HG03039 (cell line): ENCODE data around the gene GMDS.

Experiments
- ATAC-seq: cut with Tn5 transposase; IDR thresholded peaks from one replicate; pipeline ENCODE4 v1.9.1; 2021; ENCODE audit warnings: mild to moderate bottlenecking, moderate library complexity; ENCODE audit not compliant: unreplicated experiment

The GMDS gene

GRCh38 chr6:1786455-1787453, 458.7 kb downstream of the GMDS start:
- no peak for ATAC-seq

GRCh38 chr6:1784422-1784884, 461.0 kb downstream of the GMDS start:
- ATAC-seq = no peak

- ATAC-seq = no peak
Observed at GRCh38 chr6:1781817-1782184, 463.6 kb downstream of the GMDS start.

- no peak for ATAC-seq
Observed at GRCh38 chr6:1781152-1781816, 464.1 kb downstream of the GMDS start.

- ATAC-seq = no peak
Observed at GRCh38 chr6:1780251-1780867, 465.0 kb downstream of the GMDS start.

- no peak for ATAC-seq
Observed at GRCh38 chr6:1778686-1779235, 466.6 kb downstream of the GMDS start.

GRCh38 chr6:1777921-1778685, 467.3 kb downstream of the GMDS start:
- ATAC-seq = no peak

- ATAC-seq = no peak
Observed at GRCh38 chr6:1775441-1775840, 470.0 kb downstream of the GMDS start.

- ATAC-seq = no peak
Observed at GRCh38 chr6:1774226-1774915, 471.0 kb downstream of the GMDS start.

- no peak for ATAC-seq
Observed at GRCh38 chr6:1773700-1774099, 471.7 kb downstream of the GMDS start.

- ATAC-seq = no peak
Observed at GRCh38 chr6:1770968-1771723, 474.3 kb downstream of the GMDS start.

GRCh38 chr6:1770435-1770843, 475.0 kb downstream of the GMDS start:
- no peak for ATAC-seq

- no peak for ATAC-seq
Observed at GRCh38 chr6:1767481-1768246, 477.7 kb downstream of the GMDS start.

GRCh38 chr6:1766654-1767053, 478.8 kb downstream of the GMDS start:
- no peak for ATAC-seq

- no peak for ATAC-seq
Observed at GRCh38 chr6:1765160-1765903, 480.1 kb downstream of the GMDS start.

GRCh38 chr6:1764397-1764987, 480.9 kb downstream of the GMDS start:
- no peak for ATAC-seq

- no peak for ATAC-seq
Observed at GRCh38 chr6:1763404-1763803, 482.0 kb downstream of the GMDS start.
